Stimulated activated CD4-positive, alpha-beta T cell treated with anti-CD3 and anti-CD28 coated beads, Interleukin-1b, Interleukin-23, amount 100 ng/mL, for 24 hours (primary cell): ENCODE data around the gene SPRY4.
"Not testable (repeated sequence)": the region's sequence is repeated elsewhere in the genome, so short reads cannot be mapped to it uniquely, and the experiment has no call there.

Experiments
- DNase-seq, 4 experiments: peaks; one replicate each; pipeline ENCODE4 v3.0.0-alpha.2; 2020; ENCODE audit warnings: low read depth in 4 of 4, low spot score in 1 of 4

The SPRY4 gene

DNA sequence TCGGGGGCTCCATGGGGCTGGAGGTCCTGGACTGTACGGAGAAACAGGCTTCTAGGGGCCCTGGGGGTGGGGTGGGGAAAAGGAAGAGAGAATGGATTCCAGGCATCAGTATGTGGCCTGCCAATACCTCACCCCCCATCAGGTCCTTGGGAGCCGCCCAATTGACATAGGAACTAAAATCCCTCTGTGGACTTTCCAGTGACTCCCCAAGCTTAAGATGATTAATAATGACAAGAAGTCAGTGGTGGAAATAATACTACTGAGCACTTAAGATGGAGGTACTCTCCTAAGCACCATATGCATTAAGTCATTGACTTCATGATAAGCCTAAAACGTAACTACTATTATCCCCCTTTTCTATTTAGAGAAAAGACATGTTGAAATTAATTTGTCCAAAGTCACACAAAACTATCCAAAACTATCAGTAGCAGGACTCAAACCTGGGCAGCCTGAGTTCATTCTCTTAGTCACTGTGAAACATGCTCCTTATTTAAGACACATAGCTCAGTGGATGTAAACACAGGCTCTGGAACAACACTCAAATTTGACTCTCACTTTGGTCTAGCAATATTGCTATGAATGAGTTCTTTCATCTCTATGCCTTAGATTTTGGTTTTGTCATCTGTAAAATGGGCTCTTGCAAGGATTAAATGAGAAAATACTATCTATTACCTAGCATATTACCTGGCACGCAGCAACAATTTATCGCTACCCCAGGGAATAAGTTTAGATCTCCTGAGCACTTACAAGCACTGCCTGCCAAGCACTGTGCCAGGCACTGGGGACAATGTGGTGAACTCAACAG is 9.5 kb downstream of the SPRY4 start:
- DNase-seq: no peak

- DNase-seq: no peak
Measured at GRCh38 chr5:142314606-142315005, 10.2 kb downstream of the SPRY4 start.

DNA sequence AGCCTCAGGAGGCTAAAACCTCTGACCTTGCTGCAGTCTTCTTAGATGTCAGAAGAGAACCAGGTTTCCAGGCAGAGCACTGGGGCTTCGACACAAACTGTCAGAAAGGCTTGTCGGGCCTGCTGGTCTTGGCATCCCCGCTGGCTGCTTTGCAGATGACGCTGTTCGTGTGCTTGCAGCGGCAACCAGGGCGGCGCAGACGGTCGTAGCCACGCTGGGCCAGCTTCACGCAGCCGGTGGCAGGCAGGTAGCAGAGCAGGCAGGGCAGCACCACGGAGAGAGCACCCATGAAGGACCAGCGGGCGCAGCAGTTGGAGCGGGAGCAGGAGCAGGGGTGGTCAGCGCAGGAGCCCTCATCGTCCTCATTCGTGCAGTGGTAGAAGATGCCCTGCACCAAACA is 10.7 kb downstream of the SPRY4 start:
- no peak for DNase-seq

DNA sequence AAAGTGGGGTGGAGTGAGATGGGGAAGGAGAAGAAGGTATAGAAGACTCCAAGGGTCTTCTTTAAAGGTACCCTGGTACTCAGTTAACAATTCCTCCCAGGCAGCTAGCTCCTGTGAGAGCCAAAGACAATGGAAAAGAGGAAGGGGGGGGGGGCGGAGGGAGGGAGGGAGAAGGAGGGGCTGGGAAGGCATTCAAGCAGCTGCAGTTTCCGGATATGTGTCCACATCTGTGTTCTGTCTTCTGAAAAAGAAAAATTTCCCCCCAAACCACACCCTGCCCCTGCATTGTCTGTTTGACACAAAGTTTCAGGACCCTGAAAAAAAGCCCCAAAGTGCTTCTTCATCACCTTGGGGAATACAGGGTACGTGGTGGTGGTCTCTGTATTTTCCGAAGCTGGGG is 11.1 kb downstream of the SPRY4 start:
- no peak for DNase-seq

GRCh38 chr5:142313275-142313674 is 11.5 kb downstream of the SPRY4 start:
- no peak for DNase-seq

GRCh38 chr5:142312399-142312798 is 12.4 kb downstream of the SPRY4 start:
- no peak for DNase-seq

DNA sequence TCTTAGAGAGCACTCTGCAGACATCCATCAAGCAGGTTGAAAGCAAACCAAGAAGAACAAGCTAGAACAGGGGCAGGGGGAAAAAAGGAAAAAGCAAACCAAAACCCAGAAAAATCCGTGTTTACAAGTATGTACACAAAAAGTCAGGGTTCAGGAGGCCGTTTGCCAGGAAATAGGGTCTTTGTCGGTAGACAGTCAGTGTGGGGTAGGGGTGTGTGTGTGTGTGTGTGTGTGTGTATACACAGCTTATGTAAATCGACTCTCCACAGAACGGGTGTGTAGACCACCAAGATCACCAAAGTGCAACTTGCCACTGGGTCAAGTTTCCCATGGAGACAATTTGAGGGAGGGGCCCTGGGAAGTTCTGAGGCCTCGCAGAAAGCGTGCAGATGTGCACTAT is 13.1 kb downstream of the SPRY4 start:
- DNase-seq: no peak

GRCh38 chr5:142310803-142311202 is 14.0 kb downstream of the SPRY4 start:
- DNase-seq: no peak

DNA sequence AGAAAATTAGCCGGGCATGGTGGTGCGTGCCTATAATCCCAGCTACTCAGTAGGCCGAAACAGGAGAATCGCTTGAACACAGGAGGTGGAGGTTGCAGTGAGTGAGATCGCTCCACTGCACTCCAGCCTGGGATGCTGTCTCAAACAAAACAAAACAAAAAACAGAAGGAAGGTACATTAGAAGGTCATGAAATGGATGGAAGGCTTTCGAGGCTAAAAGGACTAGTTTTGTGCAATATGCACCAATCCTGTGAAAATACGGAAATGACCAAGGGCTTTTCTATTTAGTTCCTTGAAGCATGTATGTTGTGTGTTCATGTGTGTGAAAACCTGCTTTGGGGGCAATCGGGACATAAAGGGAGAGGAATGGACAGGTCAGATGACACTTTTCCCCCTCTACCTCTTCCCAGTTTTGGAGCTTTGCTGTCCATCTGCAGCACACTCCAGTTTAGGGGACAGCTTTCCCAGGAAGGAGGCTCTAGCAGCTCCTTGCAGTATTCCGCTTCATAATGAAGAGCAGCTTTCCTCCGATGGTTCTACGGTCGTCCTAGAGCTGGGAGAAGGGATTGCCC is 15.0 kb downstream of the SPRY4 start:
- DNase-seq: no peak

DNA sequence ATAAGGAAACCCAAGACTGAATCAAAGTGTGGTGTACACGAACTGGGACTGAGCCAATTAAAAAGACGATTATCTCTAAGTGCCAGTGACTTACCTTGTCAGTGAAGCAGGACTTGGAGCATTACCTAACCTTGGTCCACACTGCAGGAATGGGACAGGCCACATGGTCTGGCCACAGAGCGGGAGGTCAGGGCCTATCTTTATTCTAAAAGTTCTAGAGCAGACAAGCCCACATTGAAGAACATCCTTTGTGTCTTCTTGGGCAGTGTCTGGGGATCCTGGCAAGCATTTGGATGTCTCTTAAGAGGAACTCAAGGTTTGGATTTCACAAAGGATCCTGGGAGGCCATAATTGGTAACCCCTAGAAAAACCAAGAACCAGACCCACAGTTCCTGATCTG is 16.5 kb downstream of the SPRY4 start:
- DNase-seq: no peak

DNA sequence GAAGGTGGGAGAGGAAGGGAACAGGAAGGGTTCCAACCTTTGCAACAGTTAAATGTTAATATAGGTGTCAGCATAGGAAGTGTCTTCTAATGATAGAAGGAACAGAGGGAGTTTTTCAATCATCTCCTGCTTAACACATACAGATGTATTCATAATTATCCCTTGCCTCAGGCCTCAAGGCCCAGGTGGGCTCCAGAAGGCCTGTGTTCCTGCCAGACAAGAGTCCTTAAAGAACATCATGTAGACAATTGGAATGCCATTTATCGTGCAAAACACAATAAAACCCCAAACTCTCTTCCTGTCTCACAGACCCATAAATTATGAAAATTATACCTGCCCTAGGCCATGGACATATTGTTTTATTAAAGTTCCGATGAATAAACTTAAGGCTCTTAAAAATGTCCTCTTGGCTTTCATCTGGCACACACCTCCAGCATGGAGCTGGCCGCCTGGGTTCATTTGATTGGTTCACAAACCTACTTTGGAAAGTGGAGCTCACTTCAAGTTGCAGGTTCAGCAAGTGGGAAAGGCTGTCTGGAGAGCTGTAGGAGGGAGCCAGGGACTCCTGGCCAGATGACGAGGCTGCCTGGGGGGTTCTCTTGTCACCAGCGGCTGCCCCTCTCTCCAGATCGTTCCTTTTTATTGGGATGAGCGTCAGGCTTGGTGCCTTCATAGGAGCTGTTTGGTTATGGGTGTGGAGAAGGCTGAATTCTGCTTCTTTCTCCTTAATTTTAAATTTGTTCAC is 17.5 kb downstream of the SPRY4 start:
- DNase-seq: no peak

DNA sequence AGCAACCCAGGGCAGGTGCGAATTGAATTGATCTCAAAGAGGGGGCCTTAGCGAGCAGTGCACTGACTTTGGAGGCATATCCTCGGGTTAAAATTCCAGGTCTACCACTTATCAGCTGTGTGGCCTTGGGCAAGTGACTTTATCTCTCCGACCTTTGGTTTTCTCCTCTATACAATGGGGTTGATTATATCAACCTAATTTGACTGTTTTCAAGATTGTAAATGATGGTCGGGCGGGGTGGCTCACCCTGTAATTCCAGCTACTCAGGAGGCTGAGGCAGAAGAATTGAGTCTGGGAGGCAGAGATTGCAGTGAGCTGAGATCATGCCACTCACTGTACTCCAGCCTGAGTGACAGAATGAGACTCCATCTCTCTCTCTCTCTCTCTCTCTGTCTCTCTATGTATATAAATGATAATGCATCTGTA is 18.7 kb downstream of the SPRY4 start:
- DNase-seq: no peak

DNA sequence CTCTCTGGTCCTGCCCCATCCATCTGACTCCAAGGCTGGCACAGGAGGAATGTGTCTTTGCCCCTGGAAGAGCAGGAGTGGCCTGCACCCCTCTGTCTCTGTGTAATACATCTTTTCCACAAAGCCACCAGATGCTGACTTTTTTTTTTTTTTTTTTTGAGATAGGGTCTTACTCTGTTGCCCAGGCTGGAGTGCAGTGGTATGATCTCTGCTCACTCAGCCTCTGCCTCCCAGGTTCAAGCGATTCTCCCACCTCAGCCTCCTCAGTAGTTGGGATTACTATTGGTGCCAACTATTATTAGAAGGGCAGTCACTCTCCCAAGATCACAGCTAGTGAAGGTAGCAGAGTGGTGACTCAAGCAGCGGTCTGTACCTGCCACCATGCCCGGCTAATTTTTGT is 19.6 kb downstream of the SPRY4 start:
- DNase-seq: no peak

- DNase-seq: no peak
Measured at GRCh38 chr5:142304013-142304701, 20.7 kb downstream of the SPRY4 start.

- DNase-seq: no peak
Measured at GRCh38 chr5:142303565-142303964, 21.3 kb downstream of the SPRY4 start.

GRCh38 chr5:142301540-142301939 is 23.3 kb downstream of the SPRY4 start:
- no peak for DNase-seq

DNA sequence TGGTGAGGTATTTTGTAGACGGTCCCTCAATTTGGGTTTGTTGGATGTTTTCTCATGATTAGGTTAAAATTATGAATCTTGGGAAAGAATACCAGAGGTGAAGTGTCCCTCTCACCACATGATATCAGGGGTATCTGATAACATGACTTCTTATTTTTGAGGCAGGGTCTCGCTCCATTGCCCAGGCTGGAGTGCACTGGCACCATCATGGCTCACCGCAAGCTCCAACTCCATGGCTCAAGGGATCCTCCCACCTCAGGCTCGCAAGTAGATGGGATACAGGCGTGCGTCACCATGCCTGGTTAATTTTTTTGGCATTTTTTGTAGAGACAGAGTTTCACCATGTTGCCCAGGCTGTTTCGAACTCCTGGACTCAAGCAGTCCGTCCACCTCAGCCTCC is 24.1 kb downstream of the SPRY4 start:
- DNase-seq: no peak

GRCh38 chr5:142298789-142299188 is 26.0 kb downstream of the SPRY4 start:
- no peak for DNase-seq

DNA sequence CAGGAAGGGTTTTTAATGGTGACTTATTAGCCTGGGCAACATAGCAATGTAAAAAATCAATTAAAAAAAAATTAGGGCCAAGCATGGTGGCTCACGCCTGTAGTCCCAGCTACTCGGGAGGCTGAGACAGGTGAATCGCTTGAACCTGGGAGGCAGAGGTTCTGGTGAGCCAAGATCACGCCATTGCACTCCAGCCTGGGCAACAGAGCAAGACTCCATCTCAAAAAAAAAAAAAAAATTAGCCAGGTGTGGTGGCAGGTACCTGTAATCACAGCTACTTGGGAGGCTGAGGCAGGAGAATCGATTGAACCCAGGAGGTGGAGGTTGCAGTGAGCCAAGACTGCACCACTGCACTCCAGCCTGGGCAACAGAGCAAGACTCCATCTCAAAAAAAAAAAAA is 27.0 kb downstream of the SPRY4 start:
- not testable (repeated sequence) for DNase-seq

DNA sequence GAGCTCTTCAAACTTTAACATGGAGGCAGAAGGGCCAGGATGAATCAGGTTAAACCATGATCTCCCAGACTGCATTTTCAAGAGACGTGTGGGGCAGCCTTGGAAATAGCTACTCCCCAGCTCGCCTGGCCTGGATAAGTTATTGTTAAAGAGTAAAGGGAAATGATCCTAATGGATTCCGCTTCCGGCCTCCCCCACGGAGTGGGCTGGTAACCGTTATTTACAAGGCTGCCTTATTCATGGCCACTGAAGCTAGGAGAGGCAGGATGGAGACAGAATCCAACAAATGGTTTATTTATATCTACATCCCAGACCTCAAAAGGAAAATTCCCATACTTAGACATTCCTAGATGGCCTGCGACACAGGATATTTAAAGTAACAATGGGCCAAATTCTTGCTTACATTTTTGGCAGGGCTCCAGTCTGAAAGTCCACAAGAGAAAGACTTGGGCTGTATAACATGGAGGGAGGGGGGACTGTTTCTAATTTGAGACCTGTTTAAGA is 27.9 kb downstream of the SPRY4 start:
- no peak for DNase-seq
